K562 (cell line): ENCODE measurements around the gene SLA2. TPM values are rescaled to one million over a fixed set of nuclear protein-coding genes. Genes with fewer than 3 reads are reported as not detected.
"Not testable (repeated sequence)": the region's sequence is repeated elsewhere in the genome, so short reads cannot be mapped to it uniquely, and the experiment has no call there.

Experiments used
- ATAC-seq: fragments of 200-7000 bp; cut with Tn5 transposase; 3 replicates; pipeline ENCODE4 v1.9.1; 2020; ENCODE audit warnings: moderate library complexity
- BruUV-seq: library from RNA; stranded (reverse); fragments of 400-500 nt; replicated peaks from 2 replicates; lab custom pipeline; 2021; lab: Mats Ljungman, UMichigan
- CTCF ChIA-PET: fragments of 300-600 bp; formaldehyde crosslinking; extraction: SDS; loops from one replicate; lab custom pipeline; 2021; ENCODE audit warnings: low intra/inter-chr PET ratio; lab: Yijun Ruan, JAX
- POLR2A ChIA-PET: fragments of 300-600, 350-650 bp; sonication (Branson Sonifier 250); formaldehyde crosslinking; extraction: SDS; loops from one replicate; lab custom pipeline; 2021; ENCODE audit warnings: antibody characterized with exemption, inconsistent platforms; lab: Yijun Ruan, JAX
- DNase-seq, 4 experiments: peaks; one replicate each; pipeline versions ENCODE4 v3.0.0 to v3.0.0-alpha.2; 2011 to 2018; ENCODE audit warnings: low spot score in 3 of 4, mixed read lengths in 3 of 4; ENCODE audit errors: extremely low read depth in 1 of 4
- FAIRE-seq: peaks from 2 replicates; lab custom pipeline; 2011; peaks lifted over from hg19 to GRCh38; lab: Jason Lieb, UNC
- H2AFZ ChIP-seq: 2 replicates; pipeline ENCODE4 v1.6.0; 2011; ENCODE audit warnings: low read depth, low read length, control low read depth, inconsistent platforms
- H3K27ac ChIP-seq: fragments of 200-600 bp; 3 replicates; pipeline ENCODE4 v1.8.0; 2011; ENCODE audit warnings: low read depth, mild to moderate bottlenecking, control low read depth, inconsistent platforms, low read length, moderate library complexity, mixed read lengths; ENCODE audit errors: extremely low read depth
- H3K27me3 ChIP-seq, 2 experiments: fragments of 300-600 bp in 1 of 2; 2 replicates in 1 of 2; 3 replicates in 1 of 2; pipeline versions ENCODE4 v1.6.0 to v1.8.0; 2011; ENCODE audit warnings: inconsistent platforms in 2 of 2, low read length in 2 of 2, mild to moderate bottlenecking in 1 of 2, mixed read lengths in 1 of 2, moderate library complexity in 1 of 2; ENCODE audit not compliant: control insufficient read depth in 2 of 2, insufficient read depth in 2 of 2
- H3K36me3 ChIP-seq: fragments of 300-600 bp; 3 replicates; pipeline ENCODE4 v1.8.0; 2011; ENCODE audit warnings: mild to moderate bottlenecking, low read length, inconsistent platforms; ENCODE audit not compliant: control insufficient read depth, insufficient read depth
- H3K4me1 ChIP-seq, 2 experiments: fragments of 200-600 bp in 1 of 2; replicated peaks in 1 of 2; 2 replicates in 1 of 2; 3 replicates in 1 of 2; pipeline versions ENCODE4 v1.5.1 to v1.8.0; 2011; ENCODE audit warnings: inconsistent platforms in 2 of 2, low read length in 2 of 2, mild to moderate bottlenecking in 1 of 2, mixed read lengths in 1 of 2, moderate library complexity in 1 of 2; ENCODE audit not compliant: control insufficient read depth in 2 of 2, insufficient read depth in 2 of 2
- H3K4me2 ChIP-seq: 2 replicates; pipeline ENCODE4 v1.6.1; 2011; ENCODE audit warnings: low read length, control low read depth, inconsistent platforms, mixed read lengths; ENCODE audit not compliant: insufficient read depth
- H3K4me3 ChIP-seq: fragments of 200-600 bp; sonication (generic), shearing (Covaris generic); 2 replicates; pipeline ENCODE4 v1.5.1; 2016; ENCODE audit warnings: control low read depth, inconsistent platforms
- H3K79me2 ChIP-seq: fragments of 200-600 bp; 3 replicates; pipeline ENCODE4 v1.8.0; 2011; ENCODE audit warnings: low read length, inconsistent platforms; ENCODE audit not compliant: control insufficient read depth, insufficient read depth
- H3K9ac ChIP-seq, 2 experiments: 2 replicates each; pipeline versions ENCODE4 v1.6.0 to v1.6.1; 2011; ENCODE audit warnings: low read depth in 2 of 2, low read length in 2 of 2, control low read depth in 1 of 2, inconsistent platforms in 1 of 2, mild to moderate bottlenecking in 1 of 2, mixed read lengths in 1 of 2; ENCODE audit not compliant: insufficient read depth in 1 of 2
- H3K9me1 ChIP-seq: one replicate; pipeline ENCODE4 v1.6.0; 2011; ENCODE audit warnings: inconsistent platforms, mild to moderate bottlenecking, low read length, moderate library complexity; ENCODE audit not compliant: control insufficient read depth, insufficient read depth
- H3K9me3 ChIP-seq: replicated peaks from 2 replicates; pipeline ENCODE4 v1.5.1; 2011; ENCODE audit warnings: low read depth, low read length, inconsistent platforms; ENCODE audit not compliant: control insufficient read depth, insufficient read depth
- H4K20me1 ChIP-seq: replicated peaks from 2 replicates; pipeline ENCODE4 v1.6.1; 2011; ENCODE audit warnings: low read length, inconsistent platforms, mixed read lengths; ENCODE audit not compliant: control insufficient read depth, insufficient read depth
- BRF1 ChIP-seq: IDR thresholded peaks from 3 replicates; pipeline ENCODE4 v1.6.1; 2011; ENCODE audit warnings: borderline replicate concordance, mild to moderate bottlenecking; ENCODE audit not compliant: insufficient read length; ENCODE audit errors: extremely low read depth
- C11orf30 ChIP-seq: fragments of 450-650 bp; IDR thresholded peaks from 2 replicates; pipeline ENCODE4 v1.6.1; 2016; ENCODE audit warnings: low read depth, mild to moderate bottlenecking
- MAFF ChIP-seq: IDR thresholded peaks from 2 replicates; pipeline ENCODE4 v1.6.1; 2012; ENCODE audit warnings: low read length, improper control_type of control experiment
- MAFG ChIP-seq: fragments of 450-650 bp; conservative IDR thresholded peaks from 2 replicates; pipeline ENCODE4 v1.6.1; 2016; ENCODE audit warnings: missing genetic modification characterization, missing compliant biosample characterization
- NFE2 ChIP-seq: IDR thresholded peaks from 2 replicates; pipeline ENCODE4 v1.6.1; 2014; ENCODE audit warnings: antibody characterized with exemption, low read depth
- ZBTB33 ChIP-seq: sonication (generic); formaldehyde crosslinking; IDR thresholded peaks from 2 replicates; pipeline ENCODE4 v1.8.1; 2023; ENCODE audit warnings: mild to moderate bottlenecking, missing genetic modification reagents
- ZNF316 ChIP-seq: fragments of 450-650 bp; IDR thresholded peaks from 2 replicates; pipeline ENCODE4 v1.6.1; 2016
- WGBS: fragments of 100-300 bp; shearing (Covaris generic); methylation state at CpG from one replicate; pipeline ENCODE4 v1.1.6; 2016; ENCODE audit warnings: low coverage, mixed read lengths; ENCODE audit not compliant: insufficient coverage; ENCODE audit errors: missing lambda C conversion rate; 5-methylcytosine and 5-hydroxymethylcytosine counted together
- in situ Hi-C: fragments of 300-500 bp; cut with MboI; formaldehyde crosslinking; loops from 4 replicates; pipeline ENCODE4 v1.15.0; 2018; ENCODE audit warnings: inconsistent platforms, mixed read lengths
- intact Hi-C: fragments of 100-400 bp; cut with micrococcal nuclease; formaldehyde crosslinking; loops from 2 replicates; pipeline ENCODE4 v1.14.2; 2022
- polyA plus RNA-seq, 8 experiments: library from polyadenylated mRNA; depleted of rRNA in 4 of 8; stranded (reverse) in 5 of 8; unstranded in 3 of 8; fragments of >200 nt; fragmentation: Nextera tagmentation in 2 of 8; fragmentation: Illumina TruSeq in 1 of 8; extraction: Ambion mirVana in 2 of 8; extraction: Trizol in 1 of 8; gene quantifications; 2 replicates each; pipeline versions ENCODE4 v1.2.1 to v1.2.3, GENCODE V29; 2011 to 2014; ENCODE audit warnings: inconsistent platforms in 1 of 8, missing spikeins in 1 of 8
- total RNA-seq, 7 experiments: library from RNA; depleted of rRNA in 6 of 7; stranded (reverse); fragments of >200 nt in 6 of 7; fragmentation: Illumina TruSeq in 2 of 7; extraction: Trizol in 2 of 7; gene quantifications; 2 replicates each; pipeline versions ENCODE4 v1.2.1 to v1.2.3, GENCODE V29; 2011 to 2021; ENCODE audit warnings: low replicate concordance in 1 of 7

Gene SLA2
- total and polyA plus RNA-seq, 9 of the 15 experiments (the other 6 are each of a cell fraction or from before 2014, with no cell fraction given), result 0.07 TPM; not detected in 7

GRCh38 chr20:36611625-36612024 is 34.4 kb downstream of the SLA2 start (continued):
- TF ChIP-seq ZBTB33, result no peak
- TF ChIP-seq BRF1, result no peak

- ATAC-seq, BruUV-seq, FAIRE-seq, H2AFZ ChIP-seq, H3K9me3 ChIP-seq, H4K20me1 ChIP-seq, H3K27ac ChIP-seq, DNase-seq, H3K4me1 ChIP-seq, H3K9ac ChIP-seq, H3K4me3 ChIP-seq, in situ Hi-C loops, CTCF ChIA-PET, H3K4me2 ChIP-seq, intact Hi-C loops, H3K9me1 ChIP-seq, H3K27me3 ChIP-seq: not testable (repeated sequence)
- 92% methylated on average over 4 of the region's 6 CpGs for WGBS
- POLR2A ChIA-PET, result interaction anchor here (0.6 kb wide), 1 partner anchor 861 kb away, joined by 3 read pairs; no protein-coding TSS in a partner anchor
- peaks cover 31% of the 10 kb centered on the region for H3K79me2 ChIP-seq
- TF ChIP-seq NFE2, result peak; percentile 30; the same call in 1 of the 2 replicates
- peak; percentile 43; the same call in 1 of the 2 replicates for TF ChIP-seq C11orf30
- TF ChIP-seq ZNF316, result peak; percentile 76
- TF ChIP-seq MAFF, result peak; percentile 19; the same call in 1 of the 2 replicates
- peak; percentile 39; the same call in 1 of the 2 replicates for TF ChIP-seq MAFG (tag)
- H3K36me3 ChIP-seq, result peaks cover 54% of the 10 kb centered on the region
Observed at GRCh38 chr20:36608388-36608728, 37.6 kb downstream of the SLA2 start.
